ENCODE results near the gene MND1.
A peak's percentile ranks its signal among the peaks of the same experiment; 100 is the strongest.

MND1 gene

GRCh38 chr4:153344131-153345011, at the start of gene MND1:
MND1 (plus strand) TSS chr4:153344688; CDS start chr4:153344738, 50 bp downstream.
- DNase-seq: peak; percentile 92

- no peak for DNase-seq
Observed at GRCh38 chr4:153295131-153295755, 49.2 kb upstream of the MND1 start.

- peak; percentile 71 for DNase-seq
Observed at GRCh38 chr4:153296040-153296823, 48.3 kb upstream of the MND1 start.

GRCh38 chr4:153297116-153297515, 47.4 kb upstream of the MND1 start:
- DNase-seq: no peak

GRCh38 chr4:153310793-153311192, 33.7 kb upstream of the MND1 start:
- DNase-seq: no peak

GRCh38 chr4:153314915-153315314, 29.6 kb upstream of the MND1 start:
- no peak for DNase-seq

GRCh38 chr4:153318696-153319320, 25.7 kb upstream of the MND1 start:
- no peak for DNase-seq

GRCh38 chr4:153322791-153323190, 21.7 kb upstream of the MND1 start:
- no peak for DNase-seq

- DNase-seq: no peak
Observed at GRCh38 chr4:153324046-153324445, 20.4 kb upstream of the MND1 start.

- DNase-seq: no peak
Observed at GRCh38 chr4:153325558-153325957, 18.9 kb upstream of the MND1 start.

GRCh38 chr4:153326513-153326912, 18.0 kb upstream of the MND1 start:
- no peak for DNase-seq

GRCh38 chr4:153327247-153327646, 17.2 kb upstream of the MND1 start:
- DNase-seq: no peak

- DNase-seq: no peak
Observed at GRCh38 chr4:153332936-153333335, 11.6 kb upstream of the MND1 start.

- no peak for DNase-seq
Observed at GRCh38 chr4:153333874-153334273, 10.6 kb upstream of the MND1 start.

GRCh38 chr4:153335665-153336064, 8.8 kb upstream of the MND1 start:
- no peak for DNase-seq

- no peak for DNase-seq
Observed at GRCh38 chr4:153337686-153338085, 6.8 kb upstream of the MND1 start.

GRCh38 chr4:153341575-153342090, 2.9 kb upstream of the MND1 start:
- DNase-seq: no peak

GRCh38 chr4:153342751-153343552, 1.5 kb upstream of the MND1 start:
- no peak for DNase-seq

GRCh38 chr4:153345012-153345981, 809 bp downstream of the MND1 start:
- DNase-seq: peak; percentile 69

GRCh38 chr4:153346031-153346430, 1.5 kb downstream of the MND1 start:
- DNase-seq: no peak

GRCh38 chr4:153346563-153346962, 2.1 kb downstream of the MND1 start:
- DNase-seq: no peak
